A549 (cell line): Measurements from ENCODE around the gene PDS5A.

ENCODE experiments used
- CHD2 ChIP-seq: fragments of 150-350 bp; IDR thresholded peaks from 2 replicates; pipeline ENCODE4 v1.6.1; 2014; ENCODE audit warnings: low read length; ENCODE audit not compliant: partially characterized antibody
- CTCF ChIP-seq: fragments of >200 bp; sonication (Bioruptor Twin); formaldehyde crosslinking; IDR thresholded peaks from 3 replicates; pipeline ENCODE4 v1.5.1; 2016
- EP300 ChIP-seq, 2 experiments: fragments of >200 bp; sonication (Bioruptor Twin); formaldehyde crosslinking; IDR thresholded peaks; 2 replicates in 1 of 2; 3 replicates in 1 of 2; pipeline ENCODE4 v1.6.1; 2016 to 2017
- MAX ChIP-seq: IDR thresholded peaks from 2 replicates; pipeline ENCODE4 v1.6.1; 2012
- NR3C1 ChIP-seq: fragments of >200 bp; sonication (Bioruptor Twin); formaldehyde crosslinking; IDR thresholded peaks from 3 replicates; pipeline ENCODE4 v1.6.1; 2017
- POLR2A ChIP-seq: IDR thresholded peaks from 2 replicates; pipeline ENCODE4 v1.6.1; 2012; ENCODE audit warnings: mild to moderate bottlenecking, low read length
- RARB ChIP-seq: fragments of 250-450 bp; sonication (Bioruptor Pico); IDR thresholded peaks from 2 replicates; pipeline ENCODE4 v1.8.0; 2021; ENCODE audit warnings: mild to moderate bottlenecking, moderate library complexity
- RFX5 ChIP-seq: fragments of 450-650 bp; IDR thresholded peaks from 2 replicates; pipeline ENCODE4 v1.7.1; 2014; ENCODE audit warnings: antibody characterized with exemption, mild to moderate bottlenecking, moderate library complexity
- RNF2 ChIP-seq: fragments of 200-600 bp; sonication (generic); IDR thresholded peaks from 2 replicates; pipeline ENCODE4 v1.6.1; 2016; ENCODE audit warnings: low read depth, mild to moderate bottlenecking, antibody characterized with exemption, moderate library complexity, borderline replicate concordance

- no peak for TF ChIP-seq POLR2A
- TF ChIP-seq NR3C1, result no peak
- TF ChIP-seq CTCF, result no peak
- TF ChIP-seq MAX, result no peak
- TF ChIP-seq RARB (CRISPR knock-in tag), result no peak
- no peak for TF ChIP-seq EP300 (IDR thresholded peaks at IDR 0.05)
- no peak for TF ChIP-seq RFX5
- no peak for TF ChIP-seq RNF2
- TF ChIP-seq CHD2, result no peak
These were observed 84.0 kb downstream of the PDS5A start for GRCh38 chr4:39893693-39894072.
